ENCODE results near the gene MRGPRF. TPM values are rescaled to one million over a fixed set of nuclear protein-coding genes. Genes with fewer than 3 reads are reported as not detected.

The MRGPRF gene
- total and polyA plus RNA-seq, 2 of the 8 experiments (the other 6 are each of a cell fraction or from before 2014, with no cell fraction given) = 7.5 to 11.0 TPM

GRCh38 chr11:69048031-69048693 is 35.1 kb upstream of the MRGPRF start (continued):
- TF ChIP-seq, protein P1, sequence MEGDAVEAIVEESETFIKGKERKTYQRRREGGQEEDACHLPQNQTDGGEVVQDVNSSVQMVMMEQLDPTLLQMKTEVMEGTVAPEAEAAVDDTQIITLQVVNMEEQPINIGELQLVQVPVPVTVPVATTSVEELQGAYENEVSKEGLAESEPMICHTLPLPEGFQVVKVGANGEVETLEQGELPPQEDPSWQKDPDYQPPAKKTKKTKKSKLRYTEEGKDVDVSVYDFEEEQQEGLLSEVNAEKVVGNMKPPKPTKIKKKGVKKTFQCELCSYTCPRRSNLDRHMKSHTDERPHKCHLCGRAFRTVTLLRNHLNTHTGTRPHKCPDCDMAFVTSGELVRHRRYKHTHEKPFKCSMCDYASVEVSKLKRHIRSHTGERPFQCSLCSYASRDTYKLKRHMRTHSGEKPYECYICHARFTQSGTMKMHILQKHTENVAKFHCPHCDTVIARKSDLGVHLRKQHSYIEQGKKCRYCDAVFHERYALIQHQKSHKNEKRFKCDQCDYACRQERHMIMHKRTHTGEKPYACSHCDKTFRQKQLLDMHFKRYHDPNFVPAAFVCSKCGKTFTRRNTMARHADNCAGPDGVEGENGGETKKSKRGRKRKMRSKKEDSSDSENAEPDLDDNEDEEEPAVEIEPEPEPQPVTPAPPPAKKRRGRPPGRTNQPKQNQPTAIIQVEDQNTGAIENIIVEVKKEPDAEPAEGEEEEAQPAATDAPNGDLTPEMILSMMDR (IDR thresholded peaks at IDR 0.05; ENCODE audit: control extremely low read depth in 1 of 3, insufficient read depth in 1 of 3, low read depth in 1 of 3, low read length in 3 of 3) = no peak
- TF ChIP-seq SP1 (IDR thresholded peaks at IDR 0.05; ENCODE audit: low read depth, low read length) (no peak), NANOG (IDR thresholded peaks at IDR 0.05; ENCODE audit: insufficient read depth, low read depth, low read length, poor library complexity, severe bottlenecking) (no peak)

Data from H1 (cell line).